HepG2 (cell line): ENCODE measurements around the gene EXTL2. TPM values are rescaled to one million over a fixed set of nuclear protein-coding genes. Genes with fewer than 3 reads are reported as not detected.
A peak's percentile ranks its signal among the peaks of the same experiment; 100 is the strongest.

Experiments
- EZH2 ChIP-seq: conservative IDR thresholded peaks from 2 replicates; pipeline ENCODE4 v1.6.1; 2012; ENCODE audit warnings: mild to moderate bottlenecking, low read depth, low read length, moderate library complexity
- FOXP1 ChIP-seq, 2 experiments: fragments of 450-650 bp in 1 of 2; IDR thresholded peaks; 2 replicates each; pipeline ENCODE4 v1.6.1; 2017 to 2018; ENCODE audit warnings: antibody characterized with exemption in 1 of 2
- HDAC1 ChIP-seq: sonication (generic); formaldehyde crosslinking; IDR thresholded peaks from 2 replicates; pipeline ENCODE4 v1.5.1; 2020; ENCODE audit warnings: mild to moderate bottlenecking, missing genetic modification reagents
- HNRNPUL1 ChIP-seq: fragments of 200-400 bp; formaldehyde crosslinking; IDR thresholded peaks from 2 replicates; pipeline ENCODE4 v1.6.1; 2017; ENCODE audit warnings: low read depth, mild to moderate bottlenecking, low read length, moderate library complexity
- HOXA3 ChIP-seq: sonication (generic); formaldehyde crosslinking; IDR thresholded peaks from 2 replicates; pipeline ENCODE4 v1.5.0; 2020; ENCODE audit warnings: missing genetic modification reagents
- MED8 ChIP-seq: sonication (generic); formaldehyde crosslinking; IDR thresholded peaks from 2 replicates; pipeline ENCODE4 v1.8.1; 2023; ENCODE audit warnings: mild to moderate bottlenecking, missing genetic modification reagents; ENCODE audit not compliant: insufficient replicate concordance
- MYPOP ChIP-seq: sonication (generic); formaldehyde crosslinking; IDR thresholded peaks from 2 replicates; pipeline ENCODE4 v1.8.1; 2023; ENCODE audit warnings: mild to moderate bottlenecking, moderate library complexity, missing genetic modification reagents
- NFKB2 ChIP-seq: sonication (generic); formaldehyde crosslinking; IDR thresholded peaks from 2 replicates; pipeline ENCODE4 v1.4.0; 2020; ENCODE audit warnings: missing genetic modification reagents, borderline replicate concordance
- NRL ChIP-seq: sonication (generic); formaldehyde crosslinking; IDR thresholded peaks from 2 replicates; pipeline ENCODE4 v1.5.0; 2020; ENCODE audit warnings: missing genetic modification reagents, mild to moderate bottlenecking, moderate library complexity, borderline replicate concordance
- PHF20 ChIP-seq: sonication (generic); formaldehyde crosslinking; IDR thresholded peaks from 2 replicates; pipeline ENCODE4 v1.5.0; 2020; ENCODE audit warnings: mild to moderate bottlenecking, missing genetic modification reagents
- PHF21A ChIP-seq: sonication (generic); formaldehyde crosslinking; IDR thresholded peaks from 2 replicates; pipeline ENCODE4 v1.5.0; 2020; ENCODE audit warnings: mild to moderate bottlenecking, missing genetic modification reagents
- PLRG1 ChIP-seq: fragments of 450-650 bp; conservative IDR thresholded peaks from 2 replicates; pipeline ENCODE4 v1.6.1; 2016
- SALL1 ChIP-seq: sonication (generic); formaldehyde crosslinking; IDR thresholded peaks from 2 replicates; pipeline ENCODE4 v1.8.0; 2022; ENCODE audit warnings: mild to moderate bottlenecking, missing genetic modification reagents
- TFAP4 ChIP-seq: sonication (generic); IDR thresholded peaks from 2 replicates; pipeline ENCODE4 v1.6.1; 2016; ENCODE audit warnings: low read depth, borderline replicate concordance
- ZBTB4 ChIP-seq: sonication (generic); formaldehyde crosslinking; IDR thresholded peaks from 2 replicates; pipeline ENCODE4 v1.4.0; 2020; ENCODE audit warnings: missing genetic modification reagents, mild to moderate bottlenecking, borderline replicate concordance
- ZMAT3 ChIP-seq: sonication (generic); formaldehyde crosslinking; conservative IDR thresholded peaks from 2 replicates; pipeline ENCODE4 v1.7.0; 2021; ENCODE audit warnings: missing genetic modification reagents
- ZNF296 ChIP-seq: sonication (generic); formaldehyde crosslinking; conservative IDR thresholded peaks from 2 replicates; pipeline ENCODE4 v1.5.0; 2020; ENCODE audit warnings: mild to moderate bottlenecking, missing genetic modification reagents
- ZNF33B ChIP-seq: sonication (generic); formaldehyde crosslinking; IDR thresholded peaks from 2 replicates; pipeline ENCODE4 v1.5.1; 2020; ENCODE audit warnings: mild to moderate bottlenecking, missing genetic modification reagents
- ZNF34 ChIP-seq: sonication (generic); formaldehyde crosslinking; IDR thresholded peaks from 2 replicates; pipeline ENCODE4 v1.4.0; 2020; ENCODE audit warnings: mild to moderate bottlenecking, missing genetic modification reagents, borderline replicate concordance
- ZNF572 ChIP-seq: sonication (generic); formaldehyde crosslinking; IDR thresholded peaks from 2 replicates; pipeline ENCODE4 v1.5.1; 2020; ENCODE audit warnings: mild to moderate bottlenecking, missing genetic modification reagents
- ZNF773 ChIP-seq: sonication (generic); formaldehyde crosslinking; IDR thresholded peaks from 2 replicates; pipeline ENCODE4 v1.4.0; 2020; ENCODE audit warnings: missing genetic modification reagents, borderline replicate concordance
- ZNF790 ChIP-seq: sonication (generic); formaldehyde crosslinking; IDR thresholded peaks from 2 replicates; pipeline ENCODE4 v1.8.0; 2022; ENCODE audit warnings: missing genetic modification reagents, mild to moderate bottlenecking, borderline replicate concordance
- ZNF879 ChIP-seq: sonication (generic); formaldehyde crosslinking; IDR thresholded peaks from 2 replicates; pipeline ENCODE4 v1.8.1; 2023; ENCODE audit warnings: missing genetic modification reagents
- ZNF883 ChIP-seq: sonication (generic); formaldehyde crosslinking; IDR thresholded peaks from 2 replicates; pipeline ENCODE4 v1.5.1; 2020; ENCODE audit warnings: mild to moderate bottlenecking, missing genetic modification reagents; ENCODE audit errors: not compliant biosample characterization
- ZSCAN29 ChIP-seq: sonication (generic); formaldehyde crosslinking; conservative IDR thresholded peaks from 2 replicates; pipeline ENCODE4 v1.4.0; 2020; ENCODE audit warnings: mild to moderate bottlenecking, missing genetic modification reagents
- polyA plus RNA-seq, 8 experiments: library from polyadenylated mRNA; depleted of rRNA in 3 of 8; stranded (reverse) in 7 of 8; unstranded in 1 of 8; fragments of >200 nt; fragmentation: Illumina TruSeq in 4 of 8; extraction: Trizol in 4 of 8; gene quantifications; 2 replicates each; pipeline versions ENCODE4 v1.2.1 to v1.2.3, GENCODE V29; 2011 to 2016; ENCODE audit warnings: low read depth in 4 of 8, missing spikeins in 1 of 8, mixed read lengths in 1 of 8; ENCODE audit not compliant: insufficient read depth in 1 of 8
- total RNA-seq, 5 experiments: library from RNA; depleted of rRNA; stranded (reverse); fragments of >200 nt; fragmentation: Illumina TruSeq; extraction: Trizol; gene quantifications; 2 replicates each; pipeline ENCODE4 v1.2.3, GENCODE V29; 2016; ENCODE audit warnings: low read depth in 1 of 5

EXTL2 gene
- total and polyA plus RNA-seq, 2 of the 13 experiments (the other 11 are each of a cell fraction or from before 2014, with no cell fraction given), result 22.0 to 23.5 TPM

- TF ChIP-seq HDAC1 (peak; percentile 84), TFAP4 (no peak), ZNF296 (no peak), ZNF883 (CRISPR knock-in tag) (peak; percentile 46), MED8 (CRISPR knock-in tag) (no peak), ZBTB4 (no peak), NFKB2 (peak; percentile 21; the same call in 1 of the 2 replicates), MYPOP (CRISPR knock-in tag) (peak; percentile 27; the same call in 1 of the 2 replicates), ZNF790 (CRISPR knock-in tag) (no peak), ZNF773 (CRISPR knock-in tag) (no peak), SALL1 (CRISPR knock-in tag) (peak; percentile 74; the same call in 1 of the 2 replicates), ZMAT3 (0 out of 2 replicates have a peak, but pooled peaks have one; percentile 1), ZNF572 (peak; percentile 54; the same call in 1 of the 2 replicates), EZH2 (no peak), FOXP1 (IDR thresholded peaks at IDR 0.05) (no peak), FOXP1 (CRISPR knock-in tag; IDR thresholded peaks at IDR 0.05) (no peak), ZNF34 (CRISPR knock-in tag) (no peak), HNRNPUL1 (no peak), ZNF879 (CRISPR knock-in tag) (no peak), PHF21A (CRISPR knock-in tag) (peak; percentile 33; the same call in 1 of the 2 replicates), ZSCAN29 (CRISPR knock-in tag) (no peak), HOXA3 (CRISPR knock-in tag) (no peak; the same call in 1 of the 2 replicates), PLRG1 (no peak), PHF20 (CRISPR knock-in tag) (peak; percentile 37; the same call in 1 of the 2 replicates), NRL (CRISPR knock-in tag) (no peak), ZNF33B (CRISPR knock-in tag) (0 out of 2 replicates have a peak, but pooled peaks have one; percentile 22)
Observed at GRCh38 chr1:100894603-100895539, at the start of gene EXTL2 (continued).
